ENCODE measurements around the gene TSPAN9. TPM values are rescaled to one million over a fixed set of nuclear protein-coding genes. Genes with fewer than 3 reads are reported as not detected.

TSPAN9 gene
- polyA plus RNA-seq, 2 of the 4 experiments (the other 2 are of a cell fraction): 12.4 to 16.1 TPM

GRCh38 chr12:3097836-3098235, 20.7 kb downstream of the TSPAN9 start:
- TF ChIP-seq ESRRA (IDR thresholded peaks at IDR 0.05; ENCODE audit: borderline replicate concordance, low read length) (no peak), GATA3 (IDR thresholded peaks at IDR 0.05; ENCODE audit: borderline replicate concordance) (no peak), PHF8 (IDR thresholded peaks at IDR 0.05; ENCODE audit: borderline replicate concordance, low read depth) (no peak), HOXB5 (CRISPR knock-in tag; IDR thresholded peaks at IDR 0.05) (no peak), EP300 (IDR thresholded peaks at IDR 0.05) (no peak), RAD21 (conservative IDR thresholded peaks at IDR 0.05 in 1 of 2, IDR thresholded peaks at IDR 0.05 in 1 of 2) (no peak), JUNB (IDR thresholded peaks at IDR 0.05) (no peak), NFE2L2 (conservative IDR thresholded peaks at IDR 0.05; ENCODE audit: low read length) (no peak), KDM1A (IDR thresholded peaks at IDR 0.05; ENCODE audit: low read depth) (no peak), USF2 (IDR thresholded peaks at IDR 0.05) (no peak), CHD2 (IDR thresholded peaks at IDR 0.05; ENCODE audit: low read length, partially characterized antibody) (no peak), FOSB (CRISPR knock-in tag; IDR thresholded peaks at IDR 0.05) (no peak), NR3C1 (IDR thresholded peaks at IDR 0.05) (no peak), CBX8 (IDR thresholded peaks at IDR 0.05) (no peak)
- TF ChIP-seq, protein P1, sequence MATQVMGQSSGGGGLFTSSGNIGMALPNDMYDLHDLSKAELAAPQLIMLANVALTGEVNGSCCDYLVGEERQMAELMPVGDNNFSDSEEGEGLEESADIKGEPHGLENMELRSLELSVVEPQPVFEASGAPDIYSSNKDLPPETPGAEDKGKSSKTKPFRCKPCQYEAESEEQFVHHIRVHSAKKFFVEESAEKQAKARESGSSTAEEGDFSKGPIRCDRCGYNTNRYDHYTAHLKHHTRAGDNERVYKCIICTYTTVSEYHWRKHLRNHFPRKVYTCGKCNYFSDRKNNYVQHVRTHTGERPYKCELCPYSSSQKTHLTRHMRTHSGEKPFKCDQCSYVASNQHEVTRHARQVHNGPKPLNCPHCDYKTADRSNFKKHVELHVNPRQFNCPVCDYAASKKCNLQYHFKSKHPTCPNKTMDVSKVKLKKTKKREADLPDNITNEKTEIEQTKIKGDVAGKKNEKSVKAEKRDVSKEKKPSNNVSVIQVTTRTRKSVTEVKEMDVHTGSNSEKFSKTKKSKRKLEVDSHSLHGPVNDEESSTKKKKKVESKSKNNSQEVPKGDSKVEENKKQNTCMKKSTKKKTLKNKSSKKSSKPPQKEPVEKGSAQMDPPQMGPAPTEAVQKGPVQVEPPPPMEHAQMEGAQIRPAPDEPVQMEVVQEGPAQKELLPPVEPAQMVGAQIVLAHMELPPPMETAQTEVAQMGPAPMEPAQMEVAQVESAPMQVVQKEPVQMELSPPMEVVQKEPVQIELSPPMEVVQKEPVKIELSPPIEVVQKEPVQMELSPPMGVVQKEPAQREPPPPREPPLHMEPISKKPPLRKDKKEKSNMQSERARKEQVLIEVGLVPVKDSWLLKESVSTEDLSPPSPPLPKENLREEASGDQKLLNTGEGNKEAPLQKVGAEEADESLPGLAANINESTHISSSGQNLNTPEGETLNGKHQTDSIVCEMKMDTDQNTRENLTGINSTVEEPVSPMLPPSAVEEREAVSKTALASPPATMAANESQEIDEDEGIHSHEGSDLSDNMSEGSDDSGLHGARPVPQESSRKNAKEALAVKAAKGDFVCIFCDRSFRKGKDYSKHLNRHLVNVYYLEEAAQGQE (IDR thresholded peaks at IDR 0.05): no peak
- TF ChIP-seq, protein P2, sequence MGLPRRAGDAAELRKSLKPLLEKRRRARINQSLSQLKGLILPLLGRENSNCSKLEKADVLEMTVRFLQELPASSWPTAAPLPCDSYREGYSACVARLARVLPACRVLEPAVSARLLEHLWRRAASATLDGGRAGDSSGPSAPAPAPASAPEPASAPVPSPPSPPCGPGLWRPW (IDR thresholded peaks at IDR 0.05): no peak
- FAIRE-seq (no peak), DNase-seq (ENCODE audit: low read depth in 1 of 2, low spot score in 1 of 2) (no peak), ATAC-seq (peak in 1 of 2 experiments; percentile 24; a peak in 1 of 6 replicates)
- Histone ChIP-seq H3K9me3 (no peaks in the 10 kb centered on the region; the same call in 2 of the 3 replicates), H3K27ac (no peak overlapping the region), H3K4me2 (no peak overlapping the region), H3K4me3 (no peak overlapping the region), H3K4me1 (no peaks in the 10 kb centered on the region)
- 83% methylated on average over 9 of the region's 9 CpGs for WGBS (ENCODE audit: missing lambda C conversion rate)
- CTCF ChIA-PET: interaction anchor here (1.3 to 2.0 kb wide), 3 partner anchors 37 to 202 kb away, joined by 3 to 8 read pairs (median 7); no protein-coding TSS in a partner anchor
- POLR2A ChIA-PET: no interaction called here

DNA sequence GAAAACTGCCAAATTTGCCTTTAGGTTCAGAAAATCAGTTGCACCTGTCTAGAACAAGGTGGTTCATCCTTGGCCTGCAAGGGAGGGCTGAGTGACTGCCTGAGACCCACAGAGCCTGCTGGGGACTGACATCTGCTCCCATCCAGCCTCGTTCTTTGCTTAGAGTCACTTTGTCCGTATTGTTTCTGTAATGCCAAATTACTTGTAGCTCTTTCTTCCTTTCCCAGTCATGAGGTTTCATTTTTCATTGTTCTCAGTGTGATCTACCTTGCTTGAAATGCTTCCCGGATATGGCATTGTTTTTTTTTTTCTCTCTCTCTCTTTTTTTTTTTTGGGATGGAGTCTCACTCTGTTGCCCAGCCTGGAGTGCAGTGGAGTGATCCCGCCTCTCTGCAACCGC, 21.3 kb downstream of the TSPAN9 start:
- ATAC-seq (no peak), FAIRE-seq (no peak), DNase-seq (ENCODE audit: low read depth in 1 of 2, low spot score in 1 of 2) (no peak)
- 82% methylated on average over 5 of the region's 5 CpGs for WGBS (ENCODE audit: missing lambda C conversion rate)
- no peaks in the 10 kb centered on the region; the same call in 2 of the 3 replicates for H3K9me3 ChIP-seq
- H3K4me2 ChIP-seq: no peak overlapping the region
- POLR2A ChIA-PET: no interaction called here
- no peak overlapping the region for H3K27ac ChIP-seq
- CTCF ChIA-PET: interaction anchor here (1.3 to 2.0 kb wide), 3 partner anchors 37 to 201 kb away, joined by 3 to 8 read pairs (median 7); no protein-coding TSS in a partner anchor
- no peak overlapping the region for H3K4me3 ChIP-seq
- TF ChIP-seq, protein P3, sequence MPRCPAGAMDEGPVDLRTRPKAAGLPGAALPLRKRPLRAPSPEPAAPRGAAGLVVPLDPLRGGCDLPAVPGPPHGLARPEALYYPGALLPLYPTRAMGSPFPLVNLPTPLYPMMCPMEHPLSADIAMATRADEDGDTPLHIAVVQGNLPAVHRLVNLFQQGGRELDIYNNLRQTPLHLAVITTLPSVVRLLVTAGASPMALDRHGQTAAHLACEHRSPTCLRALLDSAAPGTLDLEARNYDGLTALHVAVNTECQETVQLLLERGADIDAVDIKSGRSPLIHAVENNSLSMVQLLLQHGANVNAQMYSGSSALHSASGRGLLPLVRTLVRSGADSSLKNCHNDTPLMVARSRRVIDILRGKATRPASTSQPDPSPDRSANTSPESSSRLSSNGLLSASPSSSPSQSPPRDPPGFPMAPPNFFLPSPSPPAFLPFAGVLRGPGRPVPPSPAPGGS (IDR thresholded peaks at IDR 0.05): no peak
- TF ChIP-seq KDM5A (IDR thresholded peaks at IDR 0.05): no peak
- TF ChIP-seq JUN (IDR thresholded peaks at IDR 0.05): no peak
- TF ChIP-seq CBX2 (IDR thresholded peaks at IDR 0.05; ENCODE audit: borderline replicate concordance, low read depth): no peak
- no peak for TF ChIP-seq HOXA7 (CRISPR knock-in tag; IDR thresholded peaks at IDR 0.05)
- no peak for TF ChIP-seq CHD2 (IDR thresholded peaks at IDR 0.05; ENCODE audit: low read length, partially characterized antibody)
- no peak for TF ChIP-seq PHF8 (IDR thresholded peaks at IDR 0.05; ENCODE audit: borderline replicate concordance, low read depth)
- TF ChIP-seq, protein P4, sequence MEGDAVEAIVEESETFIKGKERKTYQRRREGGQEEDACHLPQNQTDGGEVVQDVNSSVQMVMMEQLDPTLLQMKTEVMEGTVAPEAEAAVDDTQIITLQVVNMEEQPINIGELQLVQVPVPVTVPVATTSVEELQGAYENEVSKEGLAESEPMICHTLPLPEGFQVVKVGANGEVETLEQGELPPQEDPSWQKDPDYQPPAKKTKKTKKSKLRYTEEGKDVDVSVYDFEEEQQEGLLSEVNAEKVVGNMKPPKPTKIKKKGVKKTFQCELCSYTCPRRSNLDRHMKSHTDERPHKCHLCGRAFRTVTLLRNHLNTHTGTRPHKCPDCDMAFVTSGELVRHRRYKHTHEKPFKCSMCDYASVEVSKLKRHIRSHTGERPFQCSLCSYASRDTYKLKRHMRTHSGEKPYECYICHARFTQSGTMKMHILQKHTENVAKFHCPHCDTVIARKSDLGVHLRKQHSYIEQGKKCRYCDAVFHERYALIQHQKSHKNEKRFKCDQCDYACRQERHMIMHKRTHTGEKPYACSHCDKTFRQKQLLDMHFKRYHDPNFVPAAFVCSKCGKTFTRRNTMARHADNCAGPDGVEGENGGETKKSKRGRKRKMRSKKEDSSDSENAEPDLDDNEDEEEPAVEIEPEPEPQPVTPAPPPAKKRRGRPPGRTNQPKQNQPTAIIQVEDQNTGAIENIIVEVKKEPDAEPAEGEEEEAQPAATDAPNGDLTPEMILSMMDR (IDR thresholded peaks at IDR 0.05): no peak
- TF ChIP-seq SREBF2 (IDR thresholded peaks at IDR 0.05): no peak
- H3K4me1 ChIP-seq: no peaks in the 10 kb centered on the region
